T-helper 1 cell treated with Interleukin-12 subunit alpha and Interleukin-12 subunit beta and Interleukin-4 antibody, amounts not matched to agents 30 ng/mL and 1 ng/mL, for 36 hours (primary cell): Measurements from ENCODE around the gene CTBP2. TPM values are rescaled to one million over a fixed set of nuclear protein-coding genes. Genes with fewer than 3 reads are reported as not detected.

Source experiments
- intact Hi-C: fragments of 100-400 bp; cut with micrococcal nuclease; formaldehyde crosslinking; loops from one replicate; pipeline ENCODE4 v1.15.1; 2024
- total RNA-seq: library from RNA; stranded (reverse); gene quantifications from 2 replicates; pipeline ENCODE4 v1.2.3, GENCODE V29; 2022

CTBP2 gene
- total RNA-seq: 0.39 TPM in 2 replicates

DNA sequence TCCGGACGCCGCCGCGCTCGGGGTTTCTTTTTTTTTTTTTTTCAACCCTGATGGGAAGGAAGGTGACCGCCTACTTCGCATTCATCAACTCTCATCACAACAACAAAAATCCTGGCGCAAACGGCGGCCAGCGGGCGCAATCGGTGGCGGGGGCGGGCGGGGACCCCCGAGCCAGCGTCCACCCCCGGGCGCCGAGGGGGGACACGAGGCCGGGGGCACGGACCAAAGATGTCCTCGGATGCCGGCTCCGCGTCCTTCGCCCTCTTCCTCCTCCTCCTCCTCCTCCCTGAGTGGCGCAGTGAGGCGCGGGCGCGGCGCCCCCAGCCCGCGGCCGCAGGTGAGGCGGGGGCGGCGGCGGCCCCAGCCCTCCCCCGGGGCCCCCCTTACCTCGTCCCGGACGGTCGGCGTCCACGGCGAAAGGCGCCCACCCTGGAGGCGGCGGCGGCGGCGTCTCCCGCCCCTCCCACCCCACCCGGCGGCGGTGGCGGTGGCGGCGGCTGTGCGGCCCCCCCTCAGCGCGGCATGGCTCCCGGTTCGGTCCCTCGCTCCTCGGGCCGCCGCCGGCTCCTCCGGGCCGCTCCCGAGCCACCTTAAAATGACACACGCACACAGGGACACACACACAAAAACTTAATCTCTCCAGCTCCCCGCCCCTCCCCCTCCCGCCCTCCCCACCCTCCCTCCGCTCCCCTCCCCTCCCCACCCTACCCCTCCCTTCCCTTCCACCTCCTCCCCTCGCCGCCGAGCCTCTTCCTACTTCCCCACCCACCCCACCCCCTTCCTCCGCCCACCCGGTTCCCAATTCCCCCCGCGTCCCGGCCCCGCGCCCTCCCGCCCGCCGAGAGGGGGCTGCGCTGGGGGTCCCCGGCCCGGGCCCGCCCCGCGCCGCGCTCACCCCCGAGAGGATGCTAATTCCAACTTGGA lies at the start of gene CTBP2:
CTBP2 (minus strand) TSS at position 632 of the 924 bp plus-strand sequence.
- intact Hi-C loops: no loop called here

DNA sequence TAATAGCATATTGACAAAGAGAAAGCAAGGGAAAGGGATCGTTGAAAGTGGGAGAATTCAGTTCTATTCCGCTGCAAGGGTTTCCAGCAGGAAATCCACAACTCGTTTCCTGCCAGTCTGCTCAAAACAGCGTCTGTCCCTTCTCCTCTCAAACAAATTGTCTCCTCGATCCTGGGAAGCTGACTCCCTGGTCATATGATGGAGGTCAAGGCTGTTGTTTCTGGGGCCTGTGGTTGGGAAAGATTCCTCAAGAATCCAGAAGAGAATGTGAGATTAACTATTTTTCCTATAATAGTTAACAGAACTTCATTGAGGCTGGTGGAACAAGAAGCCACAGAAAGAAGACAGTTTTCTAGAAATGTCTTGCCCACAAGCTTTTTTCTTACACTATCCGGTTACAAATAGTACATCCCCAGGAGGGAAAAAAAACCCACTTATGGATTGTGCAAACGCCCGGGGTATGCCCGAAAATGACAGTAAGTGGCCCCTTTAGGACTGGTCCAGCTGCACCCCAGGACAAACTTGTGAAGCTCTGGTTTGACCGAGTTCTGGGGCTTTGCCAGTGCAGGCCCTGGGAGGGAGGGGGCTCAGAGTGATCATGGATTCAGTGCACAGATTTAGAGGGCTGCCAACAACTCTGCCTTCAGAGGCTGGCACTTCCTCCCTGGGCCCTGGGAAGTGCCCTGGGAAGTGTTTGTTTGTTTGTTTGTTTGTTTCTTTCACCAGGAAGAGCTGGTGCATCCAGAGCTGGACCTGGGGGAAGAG lies 49.4 kb upstream of the CTBP2 start:
- intact Hi-C loops: no loop called here

- intact Hi-C loops: no loop called here
Measured at GRCh38 chr10:125208854-125209565, 48.6 kb upstream of the CTBP2 start.

GRCh38 chr10:125206623-125207022 lies 46.3 kb upstream of the CTBP2 start:
- intact Hi-C loops: no loop called here

DNA sequence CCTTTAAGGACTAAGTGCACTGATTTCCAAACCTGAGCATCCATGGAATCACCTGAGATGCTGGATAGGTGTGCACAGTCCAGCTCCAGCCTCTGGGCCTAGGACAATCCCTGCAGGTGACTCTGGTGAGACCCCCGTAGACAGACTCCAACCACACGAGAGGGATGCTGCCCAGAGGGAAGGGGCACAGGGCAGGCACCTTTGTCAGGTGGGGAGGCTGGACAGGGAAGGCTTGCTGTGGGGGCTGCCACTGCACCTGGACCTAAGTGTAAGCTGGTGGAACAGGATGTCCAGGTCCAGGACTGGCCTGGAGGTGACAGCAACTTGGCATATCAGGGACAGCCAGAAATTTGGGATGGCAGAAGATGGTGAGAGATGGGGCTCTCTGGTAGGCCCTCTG lies 45.1 kb upstream of the CTBP2 start:
- intact Hi-C loops: no loop called here

DNA sequence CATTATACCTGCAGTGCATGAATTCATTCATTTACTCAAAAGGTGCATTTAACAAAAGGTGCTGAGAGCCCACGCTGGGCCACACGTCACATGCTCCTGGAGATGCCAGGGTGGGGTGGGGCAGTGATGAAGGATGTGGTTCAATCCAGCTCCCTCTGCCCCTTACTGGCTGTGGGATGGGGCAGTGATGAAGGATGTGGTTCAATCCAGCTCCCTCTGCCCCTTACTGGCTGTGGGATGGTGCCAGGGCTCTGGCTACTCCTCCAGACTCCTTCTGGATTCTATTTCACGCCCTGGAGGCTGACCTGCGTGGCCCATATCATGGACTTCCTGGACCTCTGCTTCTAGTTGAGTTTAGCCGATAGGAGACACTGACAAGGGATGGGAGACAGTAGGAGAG lies 44.0 kb upstream of the CTBP2 start:
- intact Hi-C loops: no loop called here

GRCh38 chr10:125203186-125203800 lies 42.9 kb upstream of the CTBP2 start:
- intact Hi-C loops: no loop called here

GRCh38 chr10:125201791-125202622 lies 41.6 kb upstream of the CTBP2 start:
- intact Hi-C loops: no loop called here

- intact Hi-C loops: no loop called here
Measured at GRCh38 chr10:125201108-125201524, 40.8 kb upstream of the CTBP2 start.

- intact Hi-C loops: no loop called here
Measured at GRCh38 chr10:125200396-125200795, 40.0 kb upstream of the CTBP2 start.

- intact Hi-C loops: no loop called here
Measured at GRCh38 chr10:125199270-125199669, 38.9 kb upstream of the CTBP2 start.

- intact Hi-C loops: no loop called here
Measured at GRCh38 chr10:125194814-125195213, 34.5 kb upstream of the CTBP2 start.

DNA sequence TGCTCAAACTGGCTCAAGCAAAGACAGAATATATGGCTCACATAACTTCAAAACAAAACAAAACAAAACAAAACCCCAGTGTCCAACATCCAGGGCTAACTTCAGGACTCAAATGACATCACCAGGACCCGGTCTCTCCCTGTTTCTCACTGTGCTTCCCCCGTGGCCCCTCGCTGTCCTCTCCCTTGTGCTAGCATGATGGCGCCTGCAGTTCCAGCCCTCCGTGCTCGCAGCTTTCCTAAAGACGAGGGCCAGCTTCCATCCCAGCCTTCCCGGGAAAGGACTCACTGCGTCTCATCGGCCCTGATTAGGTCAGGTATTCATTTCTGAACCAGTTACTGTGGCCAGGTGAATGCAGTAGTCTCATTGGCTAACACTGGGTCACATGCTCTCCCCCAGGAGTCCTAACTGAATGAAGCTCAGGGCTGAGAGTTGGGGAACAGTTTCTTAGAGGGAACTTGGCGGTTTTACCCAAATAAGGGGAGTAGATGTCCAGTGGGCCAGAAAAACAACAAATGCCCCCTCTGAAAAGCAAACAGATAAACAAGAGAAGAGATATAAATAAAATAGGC lies 33.0 kb upstream of the CTBP2 start:
- intact Hi-C loops: no loop called here

GRCh38 chr10:125192620-125193019 lies 32.3 kb upstream of the CTBP2 start:
- intact Hi-C loops: no loop called here

DNA sequence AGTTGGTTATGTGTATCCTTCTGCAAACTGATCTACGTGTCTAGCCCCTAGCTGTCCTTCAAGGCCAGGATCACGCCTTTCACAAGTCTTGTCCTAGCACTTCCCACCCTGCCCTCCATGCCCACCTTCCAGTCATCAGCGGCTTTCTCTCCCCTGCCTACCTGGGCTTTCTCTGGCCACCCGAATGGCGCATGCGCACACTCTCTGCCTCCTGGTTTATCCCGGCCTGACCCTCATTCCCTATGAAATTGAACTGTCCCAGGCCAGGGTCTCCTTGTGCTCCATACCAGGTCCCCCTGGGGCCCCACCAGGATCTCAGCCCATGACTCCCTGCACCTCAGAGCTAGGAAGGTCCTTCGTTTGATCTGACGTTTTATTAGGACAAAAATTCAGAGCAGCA lies 31.6 kb upstream of the CTBP2 start:
- intact Hi-C loops: no loop called here

GRCh38 chr10:125190946-125191345 lies 30.6 kb upstream of the CTBP2 start:
- intact Hi-C loops: no loop called here

DNA sequence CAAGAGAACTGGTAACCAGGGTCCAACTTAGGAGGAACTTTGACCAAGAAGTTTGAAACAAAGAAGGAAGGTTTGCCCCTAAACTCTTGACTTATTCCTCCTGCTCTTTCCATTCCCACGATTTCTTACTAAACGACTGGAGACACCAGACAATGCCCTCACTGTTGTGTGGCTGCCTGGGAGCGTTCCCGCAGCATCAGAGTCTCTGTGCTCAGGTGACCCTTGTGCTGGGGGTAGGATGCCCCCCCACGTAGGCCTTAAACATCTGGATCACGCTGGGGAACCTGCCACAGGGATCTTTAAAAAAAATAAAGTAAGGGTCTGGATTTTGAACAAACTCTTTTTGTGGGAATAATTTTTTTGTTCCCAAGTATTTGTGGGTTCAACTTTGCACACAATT lies 30.1 kb upstream of the CTBP2 start:
- intact Hi-C loops: no loop called here

GRCh38 chr10:125189162-125189561 lies 28.8 kb upstream of the CTBP2 start:
- intact Hi-C loops: no loop called here

DNA sequence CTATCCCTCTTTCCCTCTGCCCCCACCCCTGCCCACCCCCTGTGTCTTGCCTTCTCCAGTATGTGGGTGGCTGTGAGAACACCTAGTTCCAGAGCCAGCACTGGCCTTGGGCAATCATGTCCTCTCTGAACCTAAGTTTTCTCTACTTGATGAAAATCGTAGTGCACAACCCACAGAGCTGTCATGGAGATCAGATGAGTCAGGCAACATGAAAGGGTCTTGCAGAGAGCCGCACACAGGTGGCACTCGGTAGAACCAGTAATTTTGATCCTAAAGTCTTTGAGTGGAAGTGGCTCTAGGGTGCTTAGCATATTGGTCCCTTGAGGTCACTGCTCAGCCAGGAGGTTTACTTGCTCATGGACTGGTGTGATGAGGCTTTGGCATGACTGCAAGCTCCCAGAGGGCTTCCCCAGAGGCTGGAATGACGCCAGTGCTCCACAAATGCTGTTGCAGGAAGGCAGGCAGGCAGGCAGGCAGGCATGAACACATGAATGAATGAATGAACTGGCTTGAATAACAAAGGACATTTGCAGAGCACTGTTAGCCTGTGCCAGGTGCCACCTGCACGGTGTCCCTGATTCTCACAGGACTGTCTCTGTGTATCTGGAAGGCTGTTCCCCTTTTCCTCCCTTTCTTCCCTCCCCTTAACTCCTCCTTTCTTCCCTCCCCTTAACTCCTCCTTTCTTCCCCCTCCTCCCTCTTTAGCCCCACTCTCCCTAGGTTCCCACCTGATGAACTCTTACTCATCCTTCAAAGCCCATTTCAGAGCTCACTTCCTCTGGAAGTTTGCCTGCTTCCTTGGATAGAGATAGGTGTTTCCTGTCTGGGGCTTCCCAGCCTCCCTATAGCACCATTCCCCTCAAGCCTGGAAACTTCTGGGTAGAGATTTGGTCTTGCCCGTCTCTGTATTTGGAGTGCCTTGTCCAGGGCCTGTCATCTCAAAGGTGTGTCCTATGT lies 27.2 kb upstream of the CTBP2 start:
- intact Hi-C loops: no loop called here
